GM12874 (cell line): ENCODE data around the gene CABP7.

ENCODE experiments used
- CTCF ChIP-seq: IDR thresholded peaks from 2 replicates; pipeline ENCODE4 v1.5.1; 2011; ENCODE audit warnings: low read depth, mild to moderate bottlenecking, control low read depth, low read length, moderate library complexity; ENCODE audit not compliant: insufficient read depth

The CABP7 gene

GRCh38 chr22:29741926-29742325 lies 22.1 kb downstream of the CABP7 start:
- no peak for TF ChIP-seq CTCF

GRCh38 chr22:29742326-29742725 lies 22.5 kb downstream of the CABP7 start:
- no peak for TF ChIP-seq CTCF

- TF ChIP-seq CTCF: no peak
These were observed 25.1 kb downstream of the CABP7 start for GRCh38 chr22:29744902-29745301.

GRCh38 chr22:29747832-29748231 lies 28.0 kb downstream of the CABP7 start:
- TF ChIP-seq CTCF: no peak

GRCh38 chr22:29748248-29748893 lies 28.6 kb downstream of the CABP7 start:
- no peak for TF ChIP-seq CTCF

GRCh38 chr22:29750029-29750428 lies 30.2 kb downstream of the CABP7 start:
- TF ChIP-seq CTCF: no peak

GRCh38 chr22:29750559-29751538 lies 31.0 kb downstream of the CABP7 start:
- TF ChIP-seq CTCF: no peak
